Natural killer cell (primary cell): ENCODE results near the gene SMURF2. TPM values are rescaled to one million over a fixed set of nuclear protein-coding genes. Genes with fewer than 3 reads are reported as not detected.

Experiments used
- ATAC-seq, 3 donors: fragments of 150-1000 bp in 2 of 3; fragments of 200-7000 bp in 1 of 3; cut with Tn5 transposase; 1 replicate in 1 of 3; 2 replicates in 2 of 3; pipeline ENCODE4 v1.10.0; 2021; ENCODE audit warnings: mild to moderate bottlenecking in 2 of 3, moderate library complexity in 2 of 3
- DNase-seq, 2 donors: peaks; one replicate each; pipeline versions ENCODE4 v3.0.0 to v3.0.0-alpha.2; 2013 to 2021; ENCODE audit warnings: mixed read lengths in 1 of 2
- H3K27ac ChIP-seq: one replicate; pipeline ENCODE4 v1.5.1; 2013; ENCODE audit warnings: mild to moderate bottlenecking, low read length
- H3K27me3 ChIP-seq: one replicate; pipeline ENCODE4 v1.6.1; 2013; ENCODE audit warnings: low read length; ENCODE audit not compliant: control insufficient read depth, insufficient read depth
- H3K36me3 ChIP-seq: one replicate; pipeline ENCODE4 v1.6.1; 2013; ENCODE audit warnings: low read length; ENCODE audit not compliant: control insufficient read depth, insufficient read depth
- H3K4me1 ChIP-seq: one replicate; pipeline ENCODE4 v1.6.1; 2013; ENCODE audit warnings: low read length; ENCODE audit not compliant: control insufficient read depth, insufficient read depth
- H3K4me3 ChIP-seq: one replicate; pipeline ENCODE4 v1.5.1; 2013; ENCODE audit warnings: low read length
- H3K9me3 ChIP-seq: one replicate; pipeline ENCODE4 v1.6.1; 2013; ENCODE audit warnings: low read length; ENCODE audit not compliant: control insufficient read depth, insufficient read depth
- H3K27ac Mint-ChIP-seq, 2 donors: one replicate each; pipeline ENCODE4 v1.8.0; 2022; ENCODE audit warnings: mild to moderate bottlenecking in 2 of 2, mixed read lengths in 2 of 2, moderate library complexity in 1 of 2
- H3K27me3 Mint-ChIP-seq, 2 donors: one replicate each; pipeline ENCODE4 v1.8.0; 2022; ENCODE audit warnings: low read depth in 2 of 2, mixed read lengths in 2 of 2
- H3K36me3 Mint-ChIP-seq: one replicate; pipeline ENCODE4 v1.8.0; 2022; ENCODE audit warnings: mixed read lengths
- H3K4me1 Mint-ChIP-seq, 2 donors: one replicate each; pipeline ENCODE4 v1.8.0; 2022; ENCODE audit warnings: mixed read lengths in 2 of 2
- H3K4me3 Mint-ChIP-seq: one replicate; pipeline ENCODE4 v1.8.0; 2022; ENCODE audit warnings: mild to moderate bottlenecking, moderate library complexity, mixed read lengths
- H3K9me3 Mint-ChIP-seq, 2 donors: one replicate each; pipeline ENCODE4 v1.8.0; 2022; ENCODE audit warnings: mixed read lengths in 2 of 2
- CTCF ChIP-seq: fragments of 200-600 bp; IDR thresholded peaks from one replicate; pipeline ENCODE4 v1.8.0; 2022; ENCODE audit warnings: antibody characterized with exemption
- WGBS: methylation state at CpG from one replicate; pipeline ENCODE4 v1.1.7; 2013; ENCODE audit warnings: missing lambda C conversion rate; ENCODE audit not compliant: insufficient coverage; 5-methylcytosine and 5-hydroxymethylcytosine counted together
- intact Hi-C: fragments of 100-400 bp; cut with micrococcal nuclease; formaldehyde crosslinking; loops from one replicate; pipeline ENCODE4 v1.14.2; 2022
- total RNA-seq, 4 donors: library from RNA; stranded (reverse); fragments of 120-200 nt in 1 of 4; gene quantifications; one replicate each; pipeline versions ENCODE4 v1.2.3 to v1.2.4, GENCODE V29; 2013 to 2022

SMURF2 gene
- total RNA-seq, 3 donors from 2014 or later (not counting 1 experiment from before 2014, with no cell fraction given), result 43.8 to 54.5 (median 46.5) TPM

DNA sequence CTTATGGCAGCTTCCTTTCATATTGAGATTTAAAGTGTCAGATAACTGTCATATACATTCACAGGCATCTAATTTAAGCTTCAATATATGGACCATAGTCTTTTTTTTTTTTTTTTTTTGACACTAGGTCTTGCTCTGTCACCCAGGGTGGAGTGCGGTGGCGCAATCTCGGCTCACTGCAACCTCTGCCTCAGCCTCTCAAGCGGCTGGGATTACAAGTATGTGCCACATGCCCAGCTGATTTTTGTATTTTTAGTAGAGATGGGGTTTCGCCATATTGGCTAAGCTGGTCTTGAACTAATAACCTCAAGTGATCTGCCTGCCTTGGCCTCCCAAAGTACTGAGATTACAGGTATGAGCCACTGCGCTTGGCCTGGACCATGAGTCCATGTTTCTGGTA is 141.7 kb downstream of the SMURF2 start:
- ATAC-seq (no peak), DNase-seq (no peak)
- no peaks in the 10 kb centered on the region for H3K4me1 ChIP-seq
- peaks cover 74% of the 10 kb centered on the region for H3K36me3 ChIP-seq
- Mint-ChIP-seq H3K27ac (no peak overlapping the region), H3K4me3 (no peak overlapping the region), H3K27me3 (no peaks in the 10 kb centered on the region), H3K36me3 (peaks cover 18% of the 10 kb centered on the region), H3K9me3 (no peaks in the 10 kb centered on the region), H3K4me1 (peaks cover 6 to 8% of the 10 kb centered on the region in 2 donors)
- H3K4me3 ChIP-seq, result no peak overlapping the region
- intact Hi-C loops, result no loop called here
- TF ChIP-seq CTCF, result no peak
- H3K27me3 ChIP-seq, result no peaks in the 10 kb centered on the region
- WGBS, result 96% methylated on average over 6 of the region's 6 CpGs
- H3K9me3 ChIP-seq, result no peaks in the 10 kb centered on the region
- no peak overlapping the region for H3K27ac ChIP-seq

DNA sequence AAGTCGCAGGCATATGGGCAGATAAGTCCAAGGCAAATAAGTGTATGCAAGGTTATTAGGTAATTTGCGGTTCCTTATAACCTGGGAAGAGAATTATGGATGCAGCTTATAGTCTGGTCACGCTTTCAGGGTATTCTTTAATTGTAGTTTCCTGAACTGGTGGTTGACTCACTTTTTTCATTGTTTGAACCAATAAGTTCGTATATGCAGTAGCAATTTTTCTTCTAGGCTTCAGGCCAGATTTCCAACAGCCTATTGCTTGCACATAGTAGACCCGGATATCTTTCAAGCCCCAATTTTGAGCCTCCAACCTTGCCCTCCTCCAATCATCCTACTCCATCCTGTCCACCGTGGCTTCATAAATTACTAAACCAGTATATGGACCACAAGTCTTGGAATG is 142.5 kb downstream of the SMURF2 start:
- H3K27me3 Mint-ChIP-seq, result no peaks in the 10 kb centered on the region
- Histone ChIP-seq H3K9me3 (no peaks in the 10 kb centered on the region), H3K36me3 (peaks cover 81% of the 10 kb centered on the region), H3K4me3 (no peak overlapping the region), H3K27ac (no peak overlapping the region), H3K27me3 (no peaks in the 10 kb centered on the region), H3K4me1 (no peaks in the 10 kb centered on the region)
- no peak for TF ChIP-seq CTCF
- intact Hi-C loops, result no loop called here
- 94% methylated on average over 6 of the region's 6 CpGs for WGBS
- H3K4me3 Mint-ChIP-seq, result no peak overlapping the region
- no peak overlapping the region for H3K27ac Mint-ChIP-seq
- peaks cover 18% of the 10 kb centered on the region for H3K36me3 Mint-ChIP-seq
- peaks cover 12 to 13% of the 10 kb centered on the region in 2 donors for H3K4me1 Mint-ChIP-seq
- DNase-seq, result no peak
- ATAC-seq, result no peak
- H3K9me3 Mint-ChIP-seq, result no peaks in the 10 kb centered on the region

DNA sequence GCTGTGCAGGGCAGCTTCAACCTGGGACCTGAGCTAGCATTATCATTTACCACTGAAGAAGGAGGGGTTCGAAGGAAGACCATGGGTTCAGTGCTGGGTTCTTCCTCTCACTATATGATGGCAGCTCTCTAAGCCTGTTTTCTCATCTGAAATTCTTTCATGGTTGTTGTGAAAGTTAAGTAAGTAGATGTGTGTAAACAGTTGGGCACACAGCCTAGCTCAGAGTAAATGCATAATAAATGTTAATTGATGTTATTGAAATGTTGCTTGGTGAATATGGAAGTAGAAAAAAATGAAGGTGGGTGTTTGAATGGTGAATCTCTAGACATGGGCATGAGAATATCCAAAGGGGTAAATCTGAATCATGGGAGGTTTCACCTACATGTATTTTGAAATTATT is 146.3 kb downstream of the SMURF2 start:
- no peak for ATAC-seq
- WGBS, result 100% methylated on average over 1 of the region's 1 CpG
- no peak overlapping the region for H3K27ac Mint-ChIP-seq

More for the DNA sequence above, 146.3 kb downstream of the SMURF2 start:
- Mint-ChIP-seq H3K4me1 (peaks cover 13 to 21% of the 10 kb centered on the region in 2 donors), H3K9me3 (no peaks in the 10 kb centered on the region), H3K36me3 (peaks cover 19% of the 10 kb centered on the region), H3K27me3 (no peaks in the 10 kb centered on the region), H3K4me3 (no peak overlapping the region)
- no peak for DNase-seq
- Histone ChIP-seq H3K9me3 (no peaks in the 10 kb centered on the region), H3K4me3 (no peak overlapping the region), H3K27me3 (no peaks in the 10 kb centered on the region), H3K36me3 (peaks cover 82% of the 10 kb centered on the region), H3K27ac (no peak overlapping the region), H3K4me1 (no peaks in the 10 kb centered on the region)
- intact Hi-C loops, result no loop called here
- TF ChIP-seq CTCF, result no peak
